C4-2B (cell line): Measurements from ENCODE around the gene IPO5.

Experiments used
- ZFX ChIP-seq: fragments of 450-650 bp; IDR thresholded peaks from 2 replicates; pipeline ENCODE4 v1.6.1; 2017
- TF ChIP-seq, protein P1 (sequence below): fragments of 450-650 bp; conservative IDR thresholded peaks from 2 replicates; pipeline ENCODE4 v1.5.1; 2017; ENCODE audit warnings: mild to moderate bottlenecking

DNA sequence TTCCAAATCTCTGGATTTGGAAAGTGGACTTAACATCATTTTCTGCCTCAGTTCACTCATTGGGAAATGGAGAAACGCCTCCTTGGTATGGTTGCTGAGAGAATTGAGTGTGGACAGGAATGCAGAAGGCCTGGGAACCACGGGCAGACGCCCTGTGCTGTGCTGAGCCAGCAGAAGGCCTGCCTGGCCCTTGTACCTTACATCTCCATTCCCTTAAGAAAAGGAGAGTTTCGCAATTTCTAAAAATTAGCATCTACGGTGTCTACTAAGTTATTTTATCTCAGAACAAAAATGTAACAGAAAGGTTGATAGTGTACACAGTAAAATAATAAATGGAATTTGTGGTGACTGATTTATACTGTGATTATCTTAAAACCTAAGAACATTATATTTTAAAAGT, 78.7 kb downstream of the IPO5 start:
- TF ChIP-seq, protein P1, sequence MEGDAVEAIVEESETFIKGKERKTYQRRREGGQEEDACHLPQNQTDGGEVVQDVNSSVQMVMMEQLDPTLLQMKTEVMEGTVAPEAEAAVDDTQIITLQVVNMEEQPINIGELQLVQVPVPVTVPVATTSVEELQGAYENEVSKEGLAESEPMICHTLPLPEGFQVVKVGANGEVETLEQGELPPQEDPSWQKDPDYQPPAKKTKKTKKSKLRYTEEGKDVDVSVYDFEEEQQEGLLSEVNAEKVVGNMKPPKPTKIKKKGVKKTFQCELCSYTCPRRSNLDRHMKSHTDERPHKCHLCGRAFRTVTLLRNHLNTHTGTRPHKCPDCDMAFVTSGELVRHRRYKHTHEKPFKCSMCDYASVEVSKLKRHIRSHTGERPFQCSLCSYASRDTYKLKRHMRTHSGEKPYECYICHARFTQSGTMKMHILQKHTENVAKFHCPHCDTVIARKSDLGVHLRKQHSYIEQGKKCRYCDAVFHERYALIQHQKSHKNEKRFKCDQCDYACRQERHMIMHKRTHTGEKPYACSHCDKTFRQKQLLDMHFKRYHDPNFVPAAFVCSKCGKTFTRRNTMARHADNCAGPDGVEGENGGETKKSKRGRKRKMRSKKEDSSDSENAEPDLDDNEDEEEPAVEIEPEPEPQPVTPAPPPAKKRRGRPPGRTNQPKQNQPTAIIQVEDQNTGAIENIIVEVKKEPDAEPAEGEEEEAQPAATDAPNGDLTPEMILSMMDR, result no peak
- no peak for TF ChIP-seq ZFX
